HCT116 (cell line): ENCODE data around the gene ADORA1. TPM values are rescaled to one million over a fixed set of nuclear protein-coding genes. Genes with fewer than 3 reads are reported as not detected.

Experiments
- ATAC-seq: fragments of 200-7000 bp; cut with Tn5 transposase; 2 replicates; pipeline ENCODE4 v1.9.1; 2020; ENCODE audit warnings: mild to moderate bottlenecking, moderate library complexity
- BruUV-seq: library from RNA; stranded (reverse); fragments of 400-500 nt; replicated peaks from 2 replicates; lab custom pipeline; 2021; lab: Mats Ljungman, UMichigan
- CTCF ChIA-PET: fragments of 300-600 bp; sonication (Branson Sonifier 250); formaldehyde crosslinking; loops from one replicate; lab custom pipeline; 2021; ENCODE audit warnings: antibody characterized with exemption; lab: Charles Lee
- POLR2A ChIA-PET: fragments of 300-600, 350-600 bp; sonication (Branson Sonifier 250); formaldehyde crosslinking; loops from one replicate; lab custom pipeline; 2021; ENCODE audit warnings: antibody characterized with exemption; lab: Charles Lee
- RAD21 ChIA-PET, 2 experiments: fragments of 300-600 bp; sonication (Branson Sonifier 250); formaldehyde crosslinking; loops; one replicate each; lab custom pipeline; 2023; ENCODE audit warnings: low total read pairs in 2 of 2; ENCODE audit not compliant: uncharacterized antibody in 2 of 2, unreplicated experiment in 2 of 2, low non-redundant PET in 1 of 2; lab: Charles Lee
- DNase-seq: peaks from one replicate; pipeline ENCODE4 v3.0.0-alpha.2; 2010; ENCODE audit warnings: low read depth, low spot score
- H2AFZ ChIP-seq: fragments of 200-600 bp; shearing (Covaris generic), sonication (generic); 2 replicates; pipeline ENCODE4 v1.6.1; 2017; ENCODE audit warnings: low read depth, mixed run types, mixed read lengths, antibody characterized with exemption, low read length; ENCODE audit not compliant: poor library complexity, severe bottlenecking
- H3K27ac ChIP-seq: 2 replicates; pipeline ENCODE4 v1.5.1; 2012; ENCODE audit warnings: low read depth, low read length
- H3K27me3 ChIP-seq: fragments of 200-600 bp; sonication (generic); 2 replicates; pipeline ENCODE4 v1.6.1; 2016; ENCODE audit warnings: mixed run types, low read length, mixed read lengths; ENCODE audit not compliant: insufficient read depth
- H3K36me3 ChIP-seq, 2 experiments: fragments of 200-500 bp in 1 of 2; fragments of 200-600 bp in 1 of 2; sonication (Bioruptor generic) in 1 of 2; sonication (generic) in 1 of 2; 2 replicates each; pipeline versions ENCODE4 v1.5.1 to v1.6.1; 2014 to 2016; ENCODE audit warnings: low read length in 2 of 2, inconsistent platforms in 1 of 2, mixed read lengths in 1 of 2, mixed run types in 1 of 2; ENCODE audit not compliant: insufficient read depth in 2 of 2, control insufficient read depth in 1 of 2
- H3K4me1 ChIP-seq, 2 experiments: fragments of 200-600 bp in 1 of 2; sonication (generic) in 1 of 2; 2 replicates each; pipeline versions ENCODE4 v1.5.1 to v1.6.1; 2012 to 2017; ENCODE audit warnings: low read length in 2 of 2, inconsistent platforms in 1 of 2, mild to moderate bottlenecking in 1 of 2, mixed read lengths in 1 of 2, mixed run types in 1 of 2, moderate library complexity in 1 of 2; ENCODE audit not compliant: insufficient read depth in 2 of 2, control insufficient read depth in 1 of 2
- H3K4me2 ChIP-seq: fragments of 200-600 bp; sonication (generic); 2 replicates; pipeline ENCODE4 v1.6.1; 2017; ENCODE audit warnings: mixed run types, low read length, mixed read lengths
- H3K4me3 ChIP-seq, 2 experiments: fragments of 200-600 bp in 1 of 2; sonication (generic) in 1 of 2; replicated peaks in 1 of 2; 2 replicates each; pipeline ENCODE4 v1.5.1; 2011 to 2016; ENCODE audit warnings: low read length in 2 of 2, control low read depth in 1 of 2, low read depth in 1 of 2, mild to moderate bottlenecking in 1 of 2, mixed read lengths in 1 of 2, mixed run types in 1 of 2
- H3K79me2 ChIP-seq: fragments of 200-600 bp; sonication (generic); 2 replicates; pipeline ENCODE4 v1.6.1; 2017; ENCODE audit warnings: mild to moderate bottlenecking, mixed run types, low read length, moderate library complexity, mixed read lengths; ENCODE audit not compliant: insufficient read depth
- H3K9ac ChIP-seq: fragments of 200-600 bp; sonication (generic); 2 replicates; pipeline ENCODE4 v1.6.1; 2016; ENCODE audit warnings: low read length, mixed read lengths
- H3K9me2 ChIP-seq: fragments of 200-600 bp; sonication (generic), shearing (Covaris generic); 2 replicates; pipeline ENCODE4 v1.6.1; 2017; ENCODE audit warnings: mixed run types, mild to moderate bottlenecking, moderate library complexity; ENCODE audit not compliant: insufficient read depth
- H3K9me3 ChIP-seq, 2 experiments: fragments of 200-500 bp in 1 of 2; fragments of 200-600 bp in 1 of 2; sonication (Bioruptor generic) in 1 of 2; sonication (generic) in 1 of 2; 2 replicates each; pipeline ENCODE4 v1.6.1; 2014 to 2017; ENCODE audit warnings: low read length in 2 of 2, mixed read lengths in 2 of 2, inconsistent platforms in 1 of 2, low read depth in 1 of 2, mild to moderate bottlenecking in 1 of 2, mixed run types in 1 of 2, moderate library complexity in 1 of 2; ENCODE audit not compliant: control insufficient read depth in 1 of 2, insufficient read depth in 1 of 2
- H4K20me1 ChIP-seq: fragments of 200-600 bp; sonication (generic), shearing (Covaris generic); 2 replicates; pipeline ENCODE4 v1.6.1; 2017; ENCODE audit warnings: mixed run types, mild to moderate bottlenecking, moderate library complexity; ENCODE audit not compliant: insufficient read depth
- CBX3 ChIP-seq: IDR thresholded peaks from 2 replicates; pipeline ENCODE4 v1.6.1; 2012; ENCODE audit warnings: low read depth
- ELF1 ChIP-seq: IDR thresholded peaks from 2 replicates; pipeline ENCODE4 v1.6.1; 2012; ENCODE audit warnings: low read depth, borderline replicate concordance
- EZH2phosphoT487 ChIP-seq: fragments of 200-600 bp; IDR thresholded peaks from 2 replicates; pipeline ENCODE4 v1.6.1; 2018; ENCODE audit warnings: antibody characterized with exemption, borderline replicate concordance
- JUND ChIP-seq: IDR thresholded peaks from 2 replicates; pipeline ENCODE4 v1.6.1; 2012
- RAD21 ChIP-seq: IDR thresholded peaks from 2 replicates; pipeline ENCODE4 v1.6.1; 2012; ENCODE audit warnings: low read depth, mild to moderate bottlenecking
- SP1 ChIP-seq: IDR thresholded peaks from 2 replicates; pipeline ENCODE4 v1.6.1; 2012; ENCODE audit warnings: low read depth
- SRF ChIP-seq: IDR thresholded peaks from 2 replicates; pipeline ENCODE4 v1.6.1; 2012; ENCODE audit warnings: low read depth
- YY1 ChIP-seq: IDR thresholded peaks from 2 replicates; pipeline ENCODE4 v1.6.1; 2011; ENCODE audit warnings: low read length, low read depth, moderate library complexity, mild to moderate bottlenecking; ENCODE audit not compliant: insufficient replicate concordance; ENCODE audit errors: extremely low read depth
- ZFX ChIP-seq: fragments of 450-650 bp; IDR thresholded peaks from 2 replicates; pipeline ENCODE4 v1.6.1; 2017
- ZNF274 ChIP-seq: fragments of 200-500 bp; sonication (Bioruptor generic); IDR thresholded peaks from 2 replicates; pipeline ENCODE4 v1.6.1; 2014; ENCODE audit warnings: mild to moderate bottlenecking, low read depth, low read length, inconsistent platforms
- intact Hi-C: fragments of 100-400 bp; cut with micrococcal nuclease; formaldehyde crosslinking; loops from 2 replicates; pipeline ENCODE4 v1.10.0; 2022
- total RNA-seq: library from RNA; stranded (reverse); gene quantifications from one replicate; pipeline ENCODE4 v1.2.1, GENCODE V29; 2021; ENCODE audit not compliant: unreplicated experiment
- TF ChIP-seq, protein P1 (sequence below): IDR thresholded peaks from 2 replicates; pipeline ENCODE4 v1.6.1; 2012
- TF ChIP-seq, protein P2 (sequence below): IDR thresholded peaks from 2 replicates; pipeline ENCODE4 v1.6.1; 2011; ENCODE audit warnings: mild to moderate bottlenecking, low read length, moderate library complexity; ENCODE audit not compliant: insufficient replicate concordance; ENCODE audit errors: extremely low read depth
- TF ChIP-seq, protein P3 (sequence below): IDR thresholded peaks from 2 replicates; pipeline ENCODE4 v1.6.1; 2012; ENCODE audit warnings: low read depth

The ADORA1 gene
- total RNA-seq, 1 experiment from 2014 or later = 2.8 TPM

DNA sequence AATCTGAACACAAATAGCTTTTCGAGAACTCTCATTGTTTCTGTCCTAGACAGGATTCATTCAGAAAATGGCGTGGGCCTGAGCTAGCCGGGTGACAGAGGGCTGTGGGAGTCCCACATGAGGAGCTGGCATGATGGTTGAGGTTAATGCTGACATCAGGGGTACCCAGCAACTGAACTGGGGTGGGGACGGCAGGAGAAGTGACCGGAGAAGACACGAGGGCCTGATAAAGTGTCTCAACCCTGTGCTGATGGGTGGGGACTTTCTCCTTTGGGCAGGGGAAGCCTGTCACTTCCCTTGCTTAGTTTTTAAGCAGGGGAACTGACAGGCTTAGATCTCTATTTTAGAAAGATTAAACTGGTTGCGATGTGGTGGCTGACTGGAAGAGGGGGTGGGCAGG is 87.3 kb downstream of the ADORA1 start:
- intact Hi-C loops = no loop called here
- Histone ChIP-seq H2AFZ (no peak overlapping the region), H3K9me3 (no peaks in the 10 kb centered on the region), H3K27ac (no peak overlapping the region), H4K20me1 (no peaks in the 10 kb centered on the region), H3K4me2 (no peak overlapping the region), H3K27me3 (no peaks in the 10 kb centered on the region), H3K36me3 (no peaks in the 10 kb centered on the region), H3K79me2 (no peaks in the 10 kb centered on the region), H3K9me2 (no peaks in the 10 kb centered on the region), H3K9ac (no peak overlapping the region), H3K4me3 (no peak overlapping the region), H3K4me1 (peaks cover 0 to 12% of the 10 kb centered on the region in 2 experiments; a peak in 1 of 4 replicates)
- ChIA-PET RAD21 (interaction anchor here (0.7 to 2.8 kb wide), 6 partner anchors 37 to 175 kb away, joined by 3 to 19 read pairs (median 4); no protein-coding TSS in a partner anchor), CTCF (interaction anchor here (1.9 to 4.2 kb wide), 5 partner anchors 42 to 184 kb away, joined by 8 to 111 read pairs (median 17); no protein-coding TSS in a partner anchor), POLR2A (no interaction called here)
- TF ChIP-seq ZFX (no peak), YY1 (no peak), SRF (no peak), JUND (no peak), ZNF274 (no peak), RAD21 (no peak), ELF1 (no peak), EZH2phosphoT487 (no peak)
- TF ChIP-seq, protein P1, sequence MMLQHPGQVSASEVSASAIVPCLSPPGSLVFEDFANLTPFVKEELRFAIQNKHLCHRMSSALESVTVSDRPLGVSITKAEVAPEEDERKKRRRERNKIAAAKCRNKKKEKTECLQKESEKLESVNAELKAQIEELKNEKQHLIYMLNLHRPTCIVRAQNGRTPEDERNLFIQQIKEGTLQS = no peak
- no peak for ATAC-seq
- DNase-seq = no peak
- BruUV-seq = no TSS peak

DNA sequence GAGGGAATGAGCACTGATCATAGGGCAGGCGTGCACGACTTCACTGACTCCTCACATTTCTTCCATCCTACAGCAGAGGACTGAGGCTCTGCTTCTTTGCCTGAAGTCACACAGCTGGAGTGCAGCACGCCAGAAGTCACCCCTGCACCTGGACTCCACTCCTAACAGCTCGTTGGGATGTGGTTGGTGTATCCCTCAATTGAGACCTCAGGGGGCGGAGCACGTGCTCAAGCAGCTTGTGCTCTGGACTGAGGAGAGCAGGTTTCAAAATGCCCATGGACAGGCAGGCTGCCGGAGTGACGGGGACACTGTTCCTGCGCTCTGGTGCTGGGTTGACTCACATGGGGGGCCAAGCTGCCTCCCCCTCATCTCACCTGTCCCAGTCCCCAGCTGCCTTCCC is 88.0 kb downstream of the ADORA1 start:
- ATAC-seq (0 out of 2 replicates have a peak, but pooled peaks have one; percentile 4), DNase-seq (no peak)
- no peaks in the 10 kb centered on the region for H3K36me3 ChIP-seq
- intact Hi-C loops = no loop called here
- no peaks in the 10 kb centered on the region for H4K20me1 ChIP-seq
- BruUV-seq = no TSS peak
- no peaks in the 10 kb centered on the region for H3K27me3 ChIP-seq
- CTCF ChIA-PET = interaction anchor here (0.8 to 4.2 kb wide), 20 partner anchors 8 to 189 kb away, joined by 3 to 111 read pairs (median 6); partner anchors contain the start of genes MYOG and PPFIA4
- H2AFZ ChIP-seq = peak overlapping the region; percentile 41
- peaks cover 0 to 12% of the 10 kb centered on the region in 2 experiments; a peak in 1 of 4 replicates for H3K4me1 ChIP-seq
- H3K4me3 ChIP-seq = no peak overlapping the region
- H3K4me2 ChIP-seq = no peak overlapping the region
- RAD21 ChIA-PET = interaction anchor here (0.8 to 2.8 kb wide), 13 partner anchors 15 to 176 kb away, joined by 3 to 19 read pairs (median 6); no protein-coding TSS in a partner anchor
- no peak overlapping the region for H3K27ac ChIP-seq
- no peaks in the 10 kb centered on the region for H3K79me2 ChIP-seq
- no peaks in the 10 kb centered on the region for H3K9me2 ChIP-seq
- POLR2A ChIA-PET = interaction anchor here (1.0 to 1.5 kb wide), 2 partner anchors 98 to 176 kb away, joined by 4 read pairs; no protein-coding TSS in a partner anchor
- no peak overlapping the region for H3K9ac ChIP-seq
- H3K9me3 ChIP-seq = no peaks in the 10 kb centered on the region
- TF ChIP-seq CBX3 (no peak), SP1 (no peak), ZNF274 (no peak), EZH2phosphoT487 (no peak)
- TF ChIP-seq, protein P2, sequence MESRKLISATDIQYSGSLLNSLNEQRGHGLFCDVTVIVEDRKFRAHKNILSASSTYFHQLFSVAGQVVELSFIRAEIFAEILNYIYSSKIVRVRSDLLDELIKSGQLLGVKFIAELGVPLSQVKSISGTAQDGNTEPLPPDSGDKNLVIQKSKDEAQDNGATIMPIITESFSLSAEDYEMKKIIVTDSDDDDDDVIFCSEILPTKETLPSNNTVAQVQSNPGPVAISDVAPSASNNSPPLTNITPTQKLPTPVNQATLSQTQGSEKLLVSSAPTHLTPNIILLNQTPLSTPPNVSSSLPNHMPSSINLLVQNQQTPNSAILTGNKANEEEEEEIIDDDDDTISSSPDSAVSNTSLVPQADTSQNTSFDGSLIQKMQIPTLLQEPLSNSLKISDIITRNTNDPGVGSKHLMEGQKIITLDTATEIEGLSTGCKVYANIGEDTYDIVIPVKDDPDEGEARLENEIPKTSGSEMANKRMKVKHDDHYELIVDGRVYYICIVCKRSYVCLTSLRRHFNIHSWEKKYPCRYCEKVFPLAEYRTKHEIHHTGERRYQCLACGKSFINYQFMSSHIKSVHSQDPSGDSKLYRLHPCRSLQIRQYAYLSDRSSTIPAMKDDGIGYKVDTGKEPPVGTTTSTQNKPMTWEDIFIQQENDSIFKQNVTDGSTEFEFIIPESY = no peak
- TF ChIP-seq, protein P3, sequence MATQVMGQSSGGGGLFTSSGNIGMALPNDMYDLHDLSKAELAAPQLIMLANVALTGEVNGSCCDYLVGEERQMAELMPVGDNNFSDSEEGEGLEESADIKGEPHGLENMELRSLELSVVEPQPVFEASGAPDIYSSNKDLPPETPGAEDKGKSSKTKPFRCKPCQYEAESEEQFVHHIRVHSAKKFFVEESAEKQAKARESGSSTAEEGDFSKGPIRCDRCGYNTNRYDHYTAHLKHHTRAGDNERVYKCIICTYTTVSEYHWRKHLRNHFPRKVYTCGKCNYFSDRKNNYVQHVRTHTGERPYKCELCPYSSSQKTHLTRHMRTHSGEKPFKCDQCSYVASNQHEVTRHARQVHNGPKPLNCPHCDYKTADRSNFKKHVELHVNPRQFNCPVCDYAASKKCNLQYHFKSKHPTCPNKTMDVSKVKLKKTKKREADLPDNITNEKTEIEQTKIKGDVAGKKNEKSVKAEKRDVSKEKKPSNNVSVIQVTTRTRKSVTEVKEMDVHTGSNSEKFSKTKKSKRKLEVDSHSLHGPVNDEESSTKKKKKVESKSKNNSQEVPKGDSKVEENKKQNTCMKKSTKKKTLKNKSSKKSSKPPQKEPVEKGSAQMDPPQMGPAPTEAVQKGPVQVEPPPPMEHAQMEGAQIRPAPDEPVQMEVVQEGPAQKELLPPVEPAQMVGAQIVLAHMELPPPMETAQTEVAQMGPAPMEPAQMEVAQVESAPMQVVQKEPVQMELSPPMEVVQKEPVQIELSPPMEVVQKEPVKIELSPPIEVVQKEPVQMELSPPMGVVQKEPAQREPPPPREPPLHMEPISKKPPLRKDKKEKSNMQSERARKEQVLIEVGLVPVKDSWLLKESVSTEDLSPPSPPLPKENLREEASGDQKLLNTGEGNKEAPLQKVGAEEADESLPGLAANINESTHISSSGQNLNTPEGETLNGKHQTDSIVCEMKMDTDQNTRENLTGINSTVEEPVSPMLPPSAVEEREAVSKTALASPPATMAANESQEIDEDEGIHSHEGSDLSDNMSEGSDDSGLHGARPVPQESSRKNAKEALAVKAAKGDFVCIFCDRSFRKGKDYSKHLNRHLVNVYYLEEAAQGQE = no peak
